A549 (cell line): ENCODE data around the gene MAP1S.
"Not testable (repeated sequence)": the region's sequence is repeated elsewhere in the genome, so short reads cannot be mapped to it uniquely, and the experiment has no call there.

Source experiments
- CTCF ChIP-seq: fragments of >200 bp; sonication (Bioruptor Twin); formaldehyde crosslinking; IDR thresholded peaks from 3 replicates; pipeline ENCODE4 v1.5.1; 2016
- E2F6 ChIP-seq: IDR thresholded peaks from 2 replicates; pipeline ENCODE4 v1.6.1; 2012; ENCODE audit warnings: low read depth, borderline replicate concordance
- EP300 ChIP-seq, 2 experiments: fragments of >200 bp; sonication (Bioruptor Twin); formaldehyde crosslinking; IDR thresholded peaks; 2 replicates in 1 of 2; 3 replicates in 1 of 2; pipeline ENCODE4 v1.6.1; 2016 to 2017
- ESRRA ChIP-seq: fragments of 150-350 bp; IDR thresholded peaks from 2 replicates; pipeline ENCODE4 v1.6.1; 2014; ENCODE audit warnings: mild to moderate bottlenecking, low read length, borderline replicate concordance
- MAX ChIP-seq: IDR thresholded peaks from 2 replicates; pipeline ENCODE4 v1.6.1; 2012
- MAZ ChIP-seq: fragments of 150-350 bp; IDR thresholded peaks from 2 replicates; pipeline ENCODE4 v1.6.1; 2014; ENCODE audit warnings: antibody characterized with exemption, low read depth, low read length, borderline replicate concordance
- POLR2A ChIP-seq: IDR thresholded peaks from 2 replicates; pipeline ENCODE4 v1.6.1; 2012; ENCODE audit warnings: mild to moderate bottlenecking, low read length
- RAD21 ChIP-seq, 2 experiments: fragments of >200 bp in 1 of 2; sonication (Bioruptor Twin) in 1 of 2; formaldehyde crosslinking in 1 of 2; IDR thresholded peaks in 1 of 2; conservative IDR thresholded peaks in 1 of 2; 2 replicates in 1 of 2; 3 replicates in 1 of 2; pipeline ENCODE4 v1.6.1; 2012 to 2018; ENCODE audit warnings: inconsistent platforms in 1 of 2
- USF2 ChIP-seq: fragments of 450-650 bp; IDR thresholded peaks from 2 replicates; pipeline ENCODE4 v1.6.1; 2014; ENCODE audit warnings: antibody characterized with exemption

GRCh38 chr19:17783721-17784120 lies 64.4 kb downstream of the MAP1S start:
- TF ChIP-seq CTCF; USF2; MAX; E2F6; RAD21 (conservative IDR thresholded peaks at IDR 0.05 in 1 of 2, IDR thresholded peaks at IDR 0.05 in 1 of 2); EP300 (IDR thresholded peaks at IDR 0.05); POLR2A; ESRRA; MAZ: not testable (repeated sequence)
